Mesenchymal stem cell (in vitro differentiated cells and primary cell): ENCODE measurements around the gene RFX2.
A peak's percentile ranks its signal among the peaks of the same experiment; 100 is the strongest.

Experiments
- DNase-seq: peaks from one replicate; pipeline ENCODE4 v3.0.0-alpha.2; 2013
- H2AFZ ChIP-seq: one replicate; pipeline ENCODE4 v1.6.1; 2013; ENCODE audit warnings: low read depth, mild to moderate bottlenecking, control low read depth, inconsistent platforms, low read length, moderate library complexity
- H2AK5ac ChIP-seq: 2 replicates; pipeline ENCODE4 v1.6.1; 2013; ENCODE audit warnings: low read length, moderate library complexity, mild to moderate bottlenecking, inconsistent platforms; ENCODE audit not compliant: severe bottlenecking
- H2BK120ac ChIP-seq: one replicate; pipeline ENCODE4 v1.6.1; 2013; ENCODE audit warnings: low read depth, mild to moderate bottlenecking, inconsistent platforms, low read length, moderate library complexity
- H2BK12ac ChIP-seq, 2 experiments: one replicate each; pipeline ENCODE4 v1.6.1; 2013; ENCODE audit warnings: inconsistent platforms in 2 of 2, low read length in 2 of 2, mild to moderate bottlenecking in 2 of 2, moderate library complexity in 2 of 2, control low read depth in 1 of 2
- H2BK15ac ChIP-seq: one replicate; pipeline ENCODE4 v1.6.1; 2013; ENCODE audit warnings: mild to moderate bottlenecking, low read depth, inconsistent platforms; ENCODE audit not compliant: poor library complexity, severe bottlenecking
- H2BK5ac ChIP-seq: 2 replicates; pipeline ENCODE4 v1.6.1; 2013; ENCODE audit warnings: low read depth, mild to moderate bottlenecking, low read length, control low read depth, inconsistent platforms; ENCODE audit not compliant: poor library complexity, severe bottlenecking
- H3K14ac ChIP-seq, 2 experiments: one replicate each; pipeline ENCODE4 v1.6.1; 2013; ENCODE audit warnings: inconsistent platforms in 2 of 2, low read length in 2 of 2, control low read depth in 1 of 2, mild to moderate bottlenecking in 1 of 2, moderate library complexity in 1 of 2
- H3K18ac ChIP-seq, 2 experiments: one replicate each; pipeline ENCODE4 v1.6.1; 2013; ENCODE audit warnings: inconsistent platforms in 2 of 2, low read length in 2 of 2, control low read depth in 1 of 2, low read depth in 1 of 2, mild to moderate bottlenecking in 1 of 2
- H3K23ac ChIP-seq, 2 experiments: one replicate each; pipeline ENCODE4 v1.6.1; 2013; ENCODE audit warnings: inconsistent platforms in 2 of 2, low read length in 2 of 2, mild to moderate bottlenecking in 2 of 2, moderate library complexity in 2 of 2, control low read depth in 1 of 2
- H3K27ac ChIP-seq: 2 replicates; pipeline ENCODE4 v1.5.1; 2013; ENCODE audit warnings: mild to moderate bottlenecking, moderate library complexity, low read length, control low read depth, inconsistent platforms; ENCODE audit not compliant: poor library complexity, severe bottlenecking
- H3K27me3 ChIP-seq, 2 experiments: 2 replicates each; pipeline versions ENCODE4 v1.6.1 to v1.7.0; 2013; ENCODE audit warnings: low read length in 2 of 2, mild to moderate bottlenecking in 2 of 2, moderate library complexity in 2 of 2, control low read depth in 1 of 2, inconsistent platforms in 1 of 2; ENCODE audit not compliant: control insufficient read depth in 1 of 2, insufficient read depth in 1 of 2
- H3K36me3 ChIP-seq, 2 experiments: 2 replicates each; pipeline versions ENCODE4 v1.6.1 to v1.7.0; 2013; ENCODE audit warnings: low read length in 2 of 2, control low read depth in 1 of 2, inconsistent platforms in 1 of 2, low read depth in 1 of 2, mild to moderate bottlenecking in 1 of 2; ENCODE audit not compliant: insufficient read depth in 2 of 2, control insufficient read depth in 1 of 2
- H3K4ac ChIP-seq, 2 experiments: one replicate each; pipeline ENCODE4 v1.6.1; 2013; ENCODE audit warnings: inconsistent platforms in 2 of 2, low read length in 2 of 2, mild to moderate bottlenecking in 2 of 2, moderate library complexity in 2 of 2, control low read depth in 1 of 2, low read depth in 1 of 2
- H3K4me1 ChIP-seq: 2 replicates; pipeline ENCODE4 v1.6.1; 2013; ENCODE audit warnings: low read depth, low read length, control low read depth; ENCODE audit not compliant: control insufficient read depth, insufficient read depth
- H3K4me2 ChIP-seq: 2 replicates; pipeline ENCODE4 v1.6.1; 2013; ENCODE audit warnings: low read length, mild to moderate bottlenecking, inconsistent platforms; ENCODE audit not compliant: poor library complexity, severe bottlenecking
- H3K4me3 ChIP-seq, 2 experiments: 2 replicates each; pipeline versions ENCODE4 v1.5.1 to v1.7.0; 2013; ENCODE audit warnings: low read length in 2 of 2, mild to moderate bottlenecking in 2 of 2, control low read depth in 1 of 2, low read depth in 1 of 2; ENCODE audit not compliant: insufficient read depth in 1 of 2
- H3K79me1 ChIP-seq: replicated peaks from 2 replicates; pipeline ENCODE4 v1.6.1; 2013; ENCODE audit warnings: mild to moderate bottlenecking, control low read depth, low read length, inconsistent platforms; ENCODE audit not compliant: poor library complexity, severe bottlenecking
- H3K9ac ChIP-seq: 2 replicates; pipeline ENCODE4 v1.7.0; 2013; ENCODE audit warnings: mild to moderate bottlenecking, low read length, moderate library complexity
- H3K9me3 ChIP-seq: 2 replicates; pipeline ENCODE4 v1.7.0; 2013; ENCODE audit warnings: mild to moderate bottlenecking, low read length; ENCODE audit not compliant: control insufficient read depth
- H4K8ac ChIP-seq: one replicate; pipeline ENCODE4 v1.6.1; 2013; ENCODE audit warnings: inconsistent platforms, mild to moderate bottlenecking, low read length, moderate library complexity
- H4K91ac ChIP-seq: one replicate; pipeline ENCODE4 v1.6.1; 2013; ENCODE audit warnings: mild to moderate bottlenecking, low read length, inconsistent platforms
- WGBS: methylation state at CpG from one replicate; pipeline ENCODE4 v1.1.7; 2013; ENCODE audit warnings: mixed read lengths; 5-methylcytosine and 5-hydroxymethylcytosine counted together

RFX2 gene

DNA sequence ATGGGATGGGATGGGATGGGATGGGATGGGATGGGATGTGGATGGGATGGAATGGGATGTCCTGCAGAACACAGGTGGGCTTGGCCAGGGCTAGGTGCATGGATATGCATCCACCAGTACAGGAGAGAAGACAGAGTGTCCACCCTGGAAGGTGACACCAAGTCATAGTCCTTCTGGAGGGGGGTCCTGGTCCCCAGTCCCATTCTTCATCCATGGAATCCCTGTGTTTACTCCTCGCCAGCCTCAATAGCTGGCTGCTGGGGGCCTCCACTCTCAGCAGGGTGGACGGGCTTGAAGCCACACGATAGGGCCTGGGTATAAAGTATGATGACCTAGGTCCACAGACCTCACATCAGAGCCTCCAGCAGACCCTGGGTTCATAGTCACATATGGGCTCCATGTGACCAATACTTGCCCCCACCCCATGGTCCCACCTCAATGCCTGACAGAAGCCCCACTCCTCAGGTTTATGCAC is 40.1 kb downstream of the RFX2 start:
- Histone ChIP-seq H2BK5ac (no peak overlapping the region), H3K36me3 (no peaks in the 10 kb centered on the region), H3K4me3 (no peak overlapping the region), H3K27ac (no peak overlapping the region), H4K8ac (no peak overlapping the region), H3K4me2 (no peak overlapping the region), H3K14ac (no peak overlapping the region), H3K23ac (no peak overlapping the region), H2BK120ac (no peak overlapping the region), H3K4me1 (peaks cover 17% of the 10 kb centered on the region), H3K79me1 (peaks cover 3% of the 10 kb centered on the region), H3K9me3 (no peaks in the 10 kb centered on the region), H2BK12ac (no peak overlapping the region), H3K27me3 (no peaks in the 10 kb centered on the region), H4K91ac (no peak overlapping the region), H2AFZ (no peak overlapping the region), H2BK15ac (no peak overlapping the region), H3K9ac (peak overlapping the region; percentile 79), H2AK5ac (peak overlapping the region; percentile 46), H3K4ac (no peak overlapping the region), H3K18ac (no peak overlapping the region)
- WGBS = 95% methylated on average over 3 of the region's 3 CpGs
- no peak for DNase-seq

DNA sequence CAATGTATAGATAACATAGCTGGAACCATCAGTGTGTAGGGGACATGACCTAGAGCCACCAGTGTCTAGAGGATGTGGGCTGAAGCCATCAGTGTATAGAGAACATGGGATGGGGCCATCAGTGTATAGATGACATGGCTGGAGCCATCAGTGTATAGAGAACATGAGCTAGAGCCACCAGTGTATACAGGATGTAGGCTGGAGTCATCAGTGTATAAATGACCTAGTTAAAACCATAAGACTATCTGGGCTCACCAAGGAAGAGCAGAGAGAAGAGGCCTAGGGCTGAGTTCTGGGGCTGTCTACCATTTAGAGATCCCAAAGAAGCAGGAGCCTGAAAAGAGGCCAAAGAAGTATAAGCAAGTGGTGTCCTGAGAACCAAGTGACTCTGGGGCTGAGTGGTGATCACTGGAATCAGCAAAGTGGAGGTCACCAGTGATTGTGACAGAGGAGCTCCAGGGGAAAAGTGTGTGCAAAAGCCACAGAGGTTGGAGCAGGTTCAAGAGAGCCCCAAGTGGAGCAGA is 41.0 kb downstream of the RFX2 start:
- H3K9me3 ChIP-seq = no peaks in the 10 kb centered on the region
- H3K4me1 ChIP-seq = peaks cover 20% of the 10 kb centered on the region

DNA sequence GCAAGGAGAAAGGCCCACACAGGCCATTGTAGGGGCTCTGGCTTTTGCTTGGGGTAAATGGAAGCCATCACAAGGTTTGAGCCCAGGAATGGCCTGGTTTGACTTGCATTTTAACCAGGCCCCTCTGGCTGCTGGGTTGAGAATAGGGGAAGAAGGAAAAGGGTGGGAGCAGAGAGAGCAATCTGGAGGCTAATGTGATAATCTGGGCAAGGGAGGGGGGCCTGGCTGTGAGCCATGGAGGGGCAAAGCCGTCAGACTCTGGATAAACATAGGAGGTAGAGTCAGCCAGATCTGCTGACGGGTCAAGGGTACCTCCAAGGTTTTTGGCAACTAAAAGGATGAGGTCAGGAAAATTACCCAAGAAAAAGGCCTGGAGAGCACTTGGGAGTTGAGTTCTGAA is 41.6 kb downstream of the RFX2 start:
- Histone ChIP-seq H3K9ac (no peak overlapping the region), H3K4me1 (peaks cover 20% of the 10 kb centered on the region), H2BK12ac (no peak overlapping the region), H2AK5ac (peak overlapping the region; percentile 4), H3K4me2 (no peak overlapping the region), H3K4ac (no peak overlapping the region), H3K27me3 (no peaks in the 10 kb centered on the region), H3K18ac (no peak overlapping the region), H3K4me3 (no peak overlapping the region), H4K8ac (no peak overlapping the region), H3K9me3 (no peaks in the 10 kb centered on the region), H3K27ac (no peak overlapping the region), H2BK15ac (no peak overlapping the region), H3K79me1 (peaks cover 4% of the 10 kb centered on the region), H2AFZ (no peak overlapping the region), H2BK120ac (no peak overlapping the region), H3K14ac (no peak overlapping the region), H2BK5ac (no peak overlapping the region), H3K23ac (no peak overlapping the region), H3K36me3 (no peaks in the 10 kb centered on the region), H4K91ac (no peak overlapping the region)
- no peak for DNase-seq
- 82% methylated on average over 2 of the region's 2 CpGs for WGBS

More for the DNA sequence above, 41.0 kb downstream of the RFX2 start:
- no peak overlapping the region for H3K23ac ChIP-seq
- no peak overlapping the region for H3K18ac ChIP-seq
- no peak overlapping the region for H2AFZ ChIP-seq
- no peak overlapping the region for H3K14ac ChIP-seq
- no peak overlapping the region for H2BK5ac ChIP-seq
- DNase-seq = no peak
- H4K91ac ChIP-seq = no peak overlapping the region
- H2AK5ac ChIP-seq = no peak overlapping the region
- H3K36me3 ChIP-seq = no peaks in the 10 kb centered on the region
- no peak overlapping the region for H2BK120ac ChIP-seq
- no peak overlapping the region for H3K4me3 ChIP-seq
- no peak overlapping the region for H2BK15ac ChIP-seq
- H3K27ac ChIP-seq = no peak overlapping the region
- no peaks in the 10 kb centered on the region for H3K27me3 ChIP-seq
- no peak overlapping the region for H3K9ac ChIP-seq
- H4K8ac ChIP-seq = no peak overlapping the region
- H3K4ac ChIP-seq = no peak overlapping the region
- no peak overlapping the region for H2BK12ac ChIP-seq
- H3K79me1 ChIP-seq = peaks cover 3% of the 10 kb centered on the region
- no peak overlapping the region for H3K4me2 ChIP-seq

DNA sequence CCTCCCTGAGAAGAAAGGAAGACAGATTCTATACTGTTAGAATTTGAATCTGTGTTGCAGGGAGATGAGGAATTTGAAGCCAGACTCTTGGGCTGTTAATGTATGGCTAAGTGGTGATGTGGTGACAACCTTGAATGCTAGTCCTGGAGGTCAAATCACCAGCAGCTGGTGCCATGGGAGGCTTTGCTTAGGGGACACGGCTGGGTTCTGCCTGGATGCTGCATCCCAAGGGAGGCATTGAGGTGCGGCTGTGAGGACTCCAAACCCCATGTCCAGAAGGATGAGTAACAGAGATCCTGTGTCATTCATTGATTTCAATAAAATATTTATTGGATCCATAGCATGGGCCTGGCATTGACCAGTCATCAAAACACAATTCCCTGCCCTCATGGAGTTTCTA is 42.3 kb downstream of the RFX2 start:
- peak overlapping the region; percentile 90 for H3K9ac ChIP-seq
- peaks cover 20% of the 10 kb centered on the region for H3K4me1 ChIP-seq
- H2BK5ac ChIP-seq = no peak overlapping the region
- no peak overlapping the region for H3K14ac ChIP-seq
- H3K4me2 ChIP-seq = no peak overlapping the region
- no peak overlapping the region for H3K23ac ChIP-seq
- no peak overlapping the region for H4K8ac ChIP-seq
- no peak overlapping the region for H3K27ac ChIP-seq
- DNase-seq = no peak
- H2AFZ ChIP-seq = no peak overlapping the region
- H2BK120ac ChIP-seq = no peak overlapping the region
- no peak overlapping the region for H2BK12ac ChIP-seq
- H4K91ac ChIP-seq = no peak overlapping the region
- no peaks in the 10 kb centered on the region for H3K9me3 ChIP-seq
- H3K4me3 ChIP-seq = no peak overlapping the region
- peak overlapping the region; percentile 37 for H2AK5ac ChIP-seq
- H3K79me1 ChIP-seq = peaks cover 10% of the 10 kb centered on the region
- no peak overlapping the region for H2BK15ac ChIP-seq
- no peak overlapping the region for H3K18ac ChIP-seq
- H3K4ac ChIP-seq = no peak overlapping the region
- H3K36me3 ChIP-seq = no peaks in the 10 kb centered on the region
- H3K27me3 ChIP-seq = no peaks in the 10 kb centered on the region
- WGBS = 92% methylated on average over 1 of the region's 2 CpGs
